SK-N-SH treated with all-trans-retinoic acid at 6 μM for 48 hours (cell line): Measurements from ENCODE around the gene SLC6A7.

Experiments used
- ATAC-seq: fragments of 200-7000 bp; cut with Tn5 transposase; 3 replicates; pipeline ENCODE4 v1.9.1; 2020; ENCODE audit warnings: mild to moderate bottlenecking, moderate library complexity
- ARNTL ChIP-seq: fragments of 450-650 bp; formaldehyde crosslinking; IDR thresholded peaks from 2 replicates; pipeline ENCODE4 v1.5.0; 2020; ENCODE audit warnings: low read depth, mild to moderate bottlenecking, moderate library complexity, borderline replicate concordance
- ESRRG ChIP-seq: fragments of 250-450 bp; sonication (Bioruptor Pico); IDR thresholded peaks from 2 replicates; pipeline ENCODE4 v1.6.1; 2021; ENCODE audit warnings: mild to moderate bottlenecking
- GLIS3 ChIP-seq: fragments of 250-450 bp; sonication (Bioruptor Pico); IDR thresholded peaks from 2 replicates; pipeline ENCODE4 v1.5.0; 2020; ENCODE audit warnings: mild to moderate bottlenecking, moderate library complexity
- ISL1 ChIP-seq: fragments of 250-450 bp; sonication (Bioruptor Pico); IDR thresholded peaks from 2 replicates; pipeline ENCODE4 v2.1.2; 2022; ENCODE audit warnings: mild to moderate bottlenecking, moderate library complexity
- OSR1 ChIP-seq: fragments of 250-450 bp; sonication (Bioruptor Pico); IDR thresholded peaks from 2 replicates; pipeline ENCODE4 v1.8.0; 2022; ENCODE audit warnings: moderate library complexity, mild to moderate bottlenecking, inconsistent platforms
- PPARA ChIP-seq: fragments of 250-450 bp; sonication (Bioruptor Pico); IDR thresholded peaks from 2 replicates; pipeline ENCODE4 v1.5.0; 2020; ENCODE audit warnings: mild to moderate bottlenecking, borderline replicate concordance
- RARB ChIP-seq: fragments of 250-450 bp; sonication (Bioruptor Pico); IDR thresholded peaks from 2 replicates; pipeline ENCODE4 v1.8.0; 2021; ENCODE audit warnings: mild to moderate bottlenecking, moderate library complexity
- SNAI2 ChIP-seq: fragments of 250-450 bp; sonication (Bioruptor Pico); IDR thresholded peaks from 2 replicates; pipeline ENCODE4 v1.5.0; 2020; ENCODE audit warnings: mild to moderate bottlenecking, moderate library complexity
- TCF4 ChIP-seq: fragments of 250-450 bp; sonication (Bioruptor Pico); IDR thresholded peaks from 2 replicates; pipeline ENCODE4 v1.8.0; 2021; ENCODE audit warnings: mild to moderate bottlenecking, moderate library complexity, borderline replicate concordance
- TOX ChIP-seq: fragments of 250-450 bp; sonication (Bioruptor Pico); IDR thresholded peaks from 2 replicates; pipeline ENCODE4 v1.8.0; 2021; ENCODE audit warnings: mild to moderate bottlenecking, moderate library complexity, borderline replicate concordance
- ZC3H10 ChIP-seq: fragments of 250-450 bp; sonication (Bioruptor Pico); IDR thresholded peaks from 2 replicates; pipeline ENCODE4 v1.5.1; 2021; ENCODE audit warnings: mild to moderate bottlenecking, moderate library complexity
- ZFP30 ChIP-seq: fragments of 450-650 bp; formaldehyde crosslinking; IDR thresholded peaks from 2 replicates; pipeline ENCODE4 v1.5.0; 2022; ENCODE audit warnings: mild to moderate bottlenecking, moderate library complexity
- ZNF565 ChIP-seq: fragments of 450-650 bp; formaldehyde crosslinking; conservative IDR thresholded peaks from 2 replicates; pipeline ENCODE4 v1.5.0; 2020; ENCODE audit warnings: low read depth, mild to moderate bottlenecking, moderate library complexity
- ZNF70 ChIP-seq: fragments of 450-650 bp; formaldehyde crosslinking; IDR thresholded peaks from 2 replicates; pipeline ENCODE4 v1.5.0; 2020; ENCODE audit warnings: mild to moderate bottlenecking, moderate library complexity
- ZNF8 ChIP-seq: fragments of 450-650 bp; formaldehyde crosslinking; IDR thresholded peaks from 2 replicates; pipeline ENCODE4 v1.5.0; 2020; ENCODE audit warnings: mild to moderate bottlenecking, moderate library complexity
- TF ChIP-seq, protein P1 (sequence below): fragments of 250-450 bp; sonication (Bioruptor Pico); IDR thresholded peaks from 2 replicates; pipeline ENCODE4 v1.5.0; 2020; ENCODE audit warnings: mild to moderate bottlenecking, moderate library complexity
- TF ChIP-seq, protein P2 (sequence below): fragments of 250-450 bp; sonication (Bioruptor Pico); IDR thresholded peaks from 2 replicates; pipeline ENCODE4 v1.5.1; 2021; ENCODE audit warnings: mild to moderate bottlenecking, moderate library complexity
- TF ChIP-seq, protein P3 (sequence below): fragments of 250-450 bp; sonication (Bioruptor Pico); IDR thresholded peaks from 2 replicates; pipeline ENCODE4 v1.8.0; 2021; ENCODE audit warnings: low read depth, mild to moderate bottlenecking, moderate library complexity, borderline replicate concordance

Gene SLC6A7

DNA sequence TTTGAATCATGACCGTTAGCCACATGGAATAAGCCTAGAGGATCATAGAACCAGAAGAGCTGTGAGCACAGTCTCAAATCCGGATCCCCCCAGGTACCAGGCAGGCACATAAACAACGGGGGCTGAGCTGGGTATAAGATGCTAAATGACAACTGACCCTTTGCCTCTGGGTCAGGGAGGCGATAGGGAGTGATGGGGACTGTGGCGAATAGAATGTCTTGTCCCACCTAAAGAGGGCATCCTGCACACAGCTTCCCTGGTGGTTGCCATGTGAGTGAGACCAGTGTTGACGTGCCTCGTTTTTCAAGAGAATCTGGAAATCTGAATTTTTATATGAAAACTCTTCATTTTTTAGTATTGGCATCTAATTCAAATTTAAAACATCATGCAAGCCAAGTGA is 33.6 kb downstream of the SLC6A7 start (continued):
- TF ChIP-seq, protein P1, sequence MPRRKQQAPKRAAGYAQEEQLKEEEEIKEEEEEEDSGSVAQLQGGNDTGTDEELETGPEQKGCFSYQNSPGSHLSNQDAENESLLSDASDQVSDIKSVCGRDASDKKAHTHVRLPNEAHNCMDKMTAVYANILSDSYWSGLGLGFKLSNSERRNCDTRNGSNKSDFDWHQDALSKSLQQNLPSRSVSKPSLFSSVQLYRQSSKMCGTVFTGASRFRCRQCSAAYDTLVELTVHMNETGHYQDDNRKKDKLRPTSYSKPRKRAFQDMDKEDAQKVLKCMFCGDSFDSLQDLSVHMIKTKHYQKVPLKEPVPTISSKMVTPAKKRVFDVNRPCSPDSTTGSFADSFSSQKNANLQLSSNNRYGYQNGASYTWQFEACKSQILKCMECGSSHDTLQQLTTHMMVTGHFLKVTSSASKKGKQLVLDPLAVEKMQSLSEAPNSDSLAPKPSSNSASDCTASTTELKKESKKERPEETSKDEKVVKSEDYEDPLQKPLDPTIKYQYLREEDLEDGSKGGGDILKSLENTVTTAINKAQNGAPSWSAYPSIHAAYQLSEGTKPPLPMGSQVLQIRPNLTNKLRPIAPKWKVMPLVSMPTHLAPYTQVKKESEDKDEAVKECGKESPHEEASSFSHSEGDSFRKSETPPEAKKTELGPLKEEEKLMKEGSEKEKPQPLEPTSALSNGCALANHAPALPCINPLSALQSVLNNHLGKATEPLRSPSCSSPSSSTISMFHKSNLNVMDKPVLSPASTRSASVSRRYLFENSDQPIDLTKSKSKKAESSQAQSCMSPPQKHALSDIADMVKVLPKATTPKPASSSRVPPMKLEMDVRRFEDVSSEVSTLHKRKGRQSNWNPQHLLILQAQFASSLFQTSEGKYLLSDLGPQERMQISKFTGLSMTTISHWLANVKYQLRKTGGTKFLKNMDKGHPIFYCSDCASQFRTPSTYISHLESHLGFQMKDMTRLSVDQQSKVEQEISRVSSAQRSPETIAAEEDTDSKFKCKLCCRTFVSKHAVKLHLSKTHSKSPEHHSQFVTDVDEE (CRISPR knock-in tag) = no peak
- TF ChIP-seq ZNF70 (CRISPR knock-in tag) (no peak), ZNF565 (no peak), RARB (no peak), ESRRG (CRISPR knock-in tag) (no peak), SNAI2 (CRISPR knock-in tag) (no peak), OSR1 (no peak)

DNA sequence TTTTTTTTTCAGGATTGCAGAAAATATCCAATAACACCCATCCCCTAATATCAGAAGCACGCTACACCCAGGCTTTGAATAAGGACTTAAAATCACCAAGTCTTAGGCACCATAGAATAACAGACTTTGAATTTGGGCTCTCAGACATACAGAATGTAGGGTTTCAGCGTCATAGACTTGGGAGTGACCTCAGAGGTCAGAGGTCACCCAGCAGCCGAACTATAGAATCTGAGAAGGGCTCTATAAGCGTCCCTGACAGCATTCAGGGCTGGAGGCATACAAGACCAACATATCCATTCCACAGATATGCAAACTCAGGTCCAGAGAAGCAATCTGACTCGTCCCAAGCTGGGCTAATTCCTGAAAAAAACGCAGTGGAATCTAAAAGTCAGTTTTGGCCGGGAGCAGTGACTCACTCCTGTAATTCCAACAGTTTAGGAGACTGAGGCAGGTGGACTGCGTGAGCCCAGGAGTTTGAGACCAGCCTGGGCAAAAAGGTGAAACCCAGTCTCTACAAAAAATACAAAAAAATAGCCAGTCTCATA is 34.7 kb downstream of the SLC6A7 start:
- no peak for TF ChIP-seq ZC3H10 (CRISPR knock-in tag)
- no peak for TF ChIP-seq TCF4
- no peak for TF ChIP-seq ZNF565
- TF ChIP-seq ARNTL (CRISPR knock-in tag) = no peak
- TF ChIP-seq ISL1 (CRISPR knock-in tag) = no peak
- no peak for TF ChIP-seq OSR1
- TF ChIP-seq TOX (CRISPR knock-in tag) = no peak
- TF ChIP-seq, protein P2, sequence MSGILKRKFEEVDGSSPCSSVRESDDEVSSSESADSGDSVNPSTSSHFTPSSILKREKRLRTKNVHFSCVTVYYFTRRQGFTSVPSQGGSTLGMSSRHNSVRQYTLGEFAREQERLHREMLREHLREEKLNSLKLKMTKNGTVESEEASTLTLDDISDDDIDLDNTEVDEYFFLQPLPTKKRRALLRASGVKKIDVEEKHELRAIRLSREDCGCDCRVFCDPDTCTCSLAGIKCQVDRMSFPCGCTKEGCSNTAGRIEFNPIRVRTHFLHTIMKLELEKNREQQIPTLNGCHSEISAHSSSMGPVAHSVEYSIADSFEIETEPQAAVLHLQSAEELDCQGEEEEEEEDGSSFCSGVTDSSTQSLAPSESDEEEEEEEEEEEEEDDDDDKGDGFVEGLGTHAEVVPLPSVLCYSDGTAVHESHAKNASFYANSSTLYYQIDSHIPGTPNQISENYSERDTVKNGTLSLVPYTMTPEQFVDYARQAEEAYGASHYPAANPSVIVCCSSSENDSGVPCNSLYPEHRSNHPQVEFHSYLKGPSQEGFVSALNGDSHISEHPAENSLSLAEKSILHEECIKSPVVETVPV (CRISPR knock-in tag) = no peak
- no peak for TF ChIP-seq ZFP30 (CRISPR knock-in tag)
- no peak for TF ChIP-seq ZNF70 (CRISPR knock-in tag)
- no peak for TF ChIP-seq RARB
- TF ChIP-seq, protein P3, sequence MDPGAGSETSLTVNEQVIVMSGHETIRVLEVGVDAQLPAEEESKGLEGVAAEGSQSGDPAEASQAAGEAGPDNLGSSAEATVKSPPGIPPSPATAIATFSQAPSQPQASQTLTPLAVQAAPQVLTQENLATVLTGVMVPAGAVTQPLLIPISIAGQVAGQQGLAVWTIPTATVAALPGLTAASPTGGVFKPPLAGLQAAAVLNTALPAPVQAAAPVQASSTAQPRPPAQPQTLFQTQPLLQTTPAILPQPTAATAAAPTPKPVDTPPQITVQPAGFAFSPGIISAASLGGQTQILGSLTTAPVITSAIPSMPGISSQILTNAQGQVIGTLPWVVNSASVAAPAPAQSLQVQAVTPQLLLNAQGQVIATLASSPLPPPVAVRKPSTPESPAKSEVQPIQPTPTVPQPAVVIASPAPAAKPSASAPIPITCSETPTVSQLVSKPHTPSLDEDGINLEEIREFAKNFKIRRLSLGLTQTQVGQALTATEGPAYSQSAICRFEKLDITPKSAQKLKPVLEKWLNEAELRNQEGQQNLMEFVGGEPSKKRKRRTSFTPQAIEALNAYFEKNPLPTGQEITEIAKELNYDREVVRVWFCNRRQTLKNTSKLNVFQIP (CRISPR knock-in tag) = no peak
- ATAC-seq = no peak

DNA sequence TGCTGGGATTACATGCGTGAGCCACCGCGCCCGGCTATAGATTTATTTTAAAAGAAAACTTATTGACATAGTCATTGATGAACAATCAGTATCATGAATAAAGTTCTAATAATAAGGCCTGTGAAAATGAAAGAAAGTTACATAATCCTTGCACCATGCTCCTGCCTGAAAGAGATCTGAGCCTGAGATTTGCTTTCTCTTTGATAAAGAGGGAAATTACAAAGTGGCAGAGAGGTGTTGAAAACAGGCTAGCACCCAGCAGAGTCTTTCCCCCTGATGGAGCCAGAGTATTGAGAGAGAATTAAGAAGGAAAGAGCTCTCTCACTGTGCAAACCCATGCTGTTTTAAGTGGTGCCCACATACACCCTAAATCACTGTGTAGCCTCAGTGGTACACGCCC is 37.2 kb downstream of the SLC6A7 start:
- ATAC-seq = no peak; the same call in 2 of the 3 replicates
- TF ChIP-seq ZNF70 (CRISPR knock-in tag) = no peak
- TF ChIP-seq OSR1 = no peak
- TF ChIP-seq ARNTL (CRISPR knock-in tag) = no peak
- TF ChIP-seq GLIS3 (CRISPR knock-in tag) = no peak
- TF ChIP-seq ISL1 (CRISPR knock-in tag) = no peak
- no peak for TF ChIP-seq ZNF8 (CRISPR knock-in tag)
- TF ChIP-seq PPARA (CRISPR knock-in tag) = no peak
- TF ChIP-seq, protein P3 (CRISPR knock-in tag) = no peak

DNA sequence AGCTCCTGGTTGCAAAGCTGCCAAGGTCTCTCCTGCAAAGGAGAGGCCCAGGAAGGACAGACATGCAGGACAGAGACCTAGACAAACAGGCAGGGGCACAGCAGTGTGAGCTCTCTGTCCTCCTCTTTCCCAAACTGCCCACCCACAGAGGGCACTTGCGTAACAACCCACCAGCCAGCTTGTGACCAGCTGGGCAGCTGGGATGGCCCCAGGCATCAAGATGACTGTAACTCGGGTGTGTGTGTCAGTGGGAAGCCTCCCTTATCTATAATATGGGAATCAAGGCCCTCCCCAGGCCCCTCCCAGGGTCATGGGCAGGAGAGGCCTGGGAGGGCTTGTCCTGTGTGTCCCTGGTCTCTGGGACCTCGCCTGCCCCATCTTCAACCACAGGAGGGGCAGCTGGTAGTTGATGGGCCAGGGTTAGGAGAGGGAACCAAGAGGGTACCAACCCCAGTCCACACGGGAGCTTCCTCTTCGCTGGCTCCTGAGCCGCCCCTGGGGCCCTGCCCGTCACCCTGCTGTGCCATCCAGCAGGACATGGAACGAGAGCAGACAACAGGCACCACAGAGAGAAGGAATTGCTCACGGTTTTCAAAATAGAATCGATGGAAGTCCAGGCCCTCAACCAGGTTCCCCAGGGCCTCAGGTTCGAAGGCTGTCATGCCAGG is 37.9 kb downstream of the SLC6A7 start:
- ATAC-seq = peak; percentile 26; the same call in 2 of the 3 replicates
- TF ChIP-seq ZC3H10 (CRISPR knock-in tag) = no peak
- TF ChIP-seq, protein P1 (CRISPR knock-in tag) = no peak
- no peak for TF ChIP-seq TCF4
- TF ChIP-seq, protein P2 (CRISPR knock-in tag) = no peak
- TF ChIP-seq SNAI2 (CRISPR knock-in tag) = no peak
